GM23338 (cell line): Measurements from ENCODE around the gene DDIAS. TPM values are rescaled to one million over a fixed set of nuclear protein-coding genes. Genes with fewer than 3 reads are reported as not detected.

Experiments used
- ATAC-seq: fragments of 200-7000 bp; cut with Tn5 transposase; 3 replicates; pipeline ENCODE4 v1.9.1; 2020
- DNase-seq: peaks from one replicate; pipeline ENCODE4 v3.0.0-alpha.2; 2015; ENCODE audit warnings: low spot score
- H2AFZ ChIP-seq: fragments of 200-600 bp; sonication (generic); 2 replicates; pipeline ENCODE4 v1.8.0; 2016; ENCODE audit warnings: antibody characterized with exemption, mild to moderate bottlenecking, moderate library complexity
- H3F3A ChIP-seq: fragments of 200-600 bp; sonication (generic); replicated peaks from 2 replicates; pipeline ENCODE4 v1.8.0; 2017; ENCODE audit warnings: antibody characterized with exemption, mixed run types, low read depth
- H3K27ac ChIP-seq: fragments of 200-600 bp; sonication (generic); 2 replicates; pipeline ENCODE4 v1.6.1; 2016; ENCODE audit warnings: low read depth
- H3K27me3 ChIP-seq: fragments of 200-600 bp; sonication (generic); 2 replicates; pipeline ENCODE4 v1.8.0; 2016; ENCODE audit warnings: mild to moderate bottlenecking, mixed run types, moderate library complexity; ENCODE audit not compliant: insufficient read depth
- H3K36me3 ChIP-seq: fragments of 200-600 bp; sonication (generic); 2 replicates; pipeline ENCODE4 v1.8.0; 2016; ENCODE audit warnings: mild to moderate bottlenecking; ENCODE audit not compliant: insufficient read depth
- H3K4me1 ChIP-seq: fragments of 200-600 bp; sonication (generic); 2 replicates; pipeline ENCODE4 v1.8.0; 2016; ENCODE audit warnings: mild to moderate bottlenecking, moderate library complexity; ENCODE audit not compliant: insufficient read depth
- H3K4me2 ChIP-seq: fragments of 200-600 bp; sonication (generic); 2 replicates; pipeline ENCODE4 v1.7.1; 2017; ENCODE audit warnings: mixed run types
- H3K4me3 ChIP-seq: fragments of 200-600 bp; sonication (generic); 2 replicates; pipeline ENCODE4 v1.6.1; 2016; ENCODE audit warnings: mixed run types
- H3K79me2 ChIP-seq: fragments of 200-600 bp; sonication (generic); replicated peaks from 2 replicates; pipeline ENCODE4 v1.8.0; 2017; ENCODE audit warnings: mild to moderate bottlenecking; ENCODE audit not compliant: insufficient read depth
- H3K9me2 ChIP-seq: fragments of 200-600 bp; sonication (generic); 2 replicates; pipeline ENCODE4 v1.8.0; 2017; ENCODE audit not compliant: insufficient read depth
- H4K20me1 ChIP-seq: fragments of 200-600 bp; sonication (generic); replicated peaks from 2 replicates; pipeline ENCODE4 v1.8.0; 2017; ENCODE audit warnings: mild to moderate bottlenecking; ENCODE audit not compliant: insufficient read depth
- H3K27ac Mint-ChIP-seq: 2 replicates; pipeline ENCODE4 v1.8.0; 2020; ENCODE audit warnings: inconsistent platforms, mild to moderate bottlenecking, moderate library complexity, mixed read lengths
- H3K27me3 Mint-ChIP-seq: 3 replicates; pipeline ENCODE4 v1.8.0; 2022; ENCODE audit warnings: low read depth, mild to moderate bottlenecking, moderate library complexity, mixed read lengths, inconsistent platforms; ENCODE audit not compliant: insufficient read depth, poor library complexity
- H3K36me3 Mint-ChIP-seq: 3 replicates; pipeline ENCODE4 v1.8.0; 2021; ENCODE audit warnings: low read depth, mild to moderate bottlenecking, inconsistent platforms, moderate library complexity, mixed read lengths
- H3K4me1 Mint-ChIP-seq: 3 replicates; pipeline ENCODE4 v1.8.0; 2020; ENCODE audit warnings: mild to moderate bottlenecking, inconsistent platforms, mixed read lengths
- H3K4me3 Mint-ChIP-seq: 3 replicates; pipeline ENCODE4 v1.8.0; 2021; ENCODE audit warnings: moderate library complexity, mild to moderate bottlenecking, inconsistent platforms, mixed read lengths
- H3K9me3 Mint-ChIP-seq: 3 replicates; pipeline ENCODE4 v1.8.0; 2020; ENCODE audit warnings: moderate library complexity, mild to moderate bottlenecking, inconsistent platforms, mixed read lengths
- CREB1 ChIP-seq: fragments of 250-450 bp; sonication (Bioruptor Pico); IDR thresholded peaks from 2 replicates; pipeline ENCODE4 v1.5.0; 2020; ENCODE audit warnings: low read depth, mild to moderate bottlenecking, moderate library complexity
- EZH2 ChIP-seq: fragments of 200-600 bp; sonication (generic); IDR thresholded peaks from one replicate; pipeline ENCODE4 v1.8.0; 2017; ENCODE audit warnings: antibody characterized with exemption, mild to moderate bottlenecking, low read depth; ENCODE audit not compliant: unreplicated experiment
- EZH2phosphoT487 ChIP-seq: fragments of 200-600 bp; sonication (generic); IDR thresholded peaks from one replicate; pipeline ENCODE4 v1.8.1; 2018; ENCODE audit warnings: antibody characterized with exemption; ENCODE audit not compliant: unreplicated experiment
- JUNB ChIP-seq: IDR thresholded peaks from one replicate; pipeline ENCODE4 v1.6.1; 2016; ENCODE audit warnings: antibody characterized with exemption; ENCODE audit not compliant: unreplicated experiment
- NANOG ChIP-seq: IDR thresholded peaks from 2 replicates; pipeline ENCODE4 v1.6.1; 2016; ENCODE audit warnings: antibody characterized with exemption, borderline replicate concordance
- POLR2AphosphoS5 ChIP-seq: IDR thresholded peaks from 2 replicates; pipeline ENCODE4 v1.6.1; 2016; ENCODE audit warnings: antibody characterized with exemption, low read depth
- STAT1 ChIP-seq: IDR thresholded peaks from one replicate; pipeline ENCODE4 v1.6.1; 2016; ENCODE audit warnings: antibody characterized with exemption; ENCODE audit not compliant: unreplicated experiment
- ZNF114 ChIP-seq: fragments of 250-450 bp; sonication (Bioruptor Pico); IDR thresholded peaks from 2 replicates; pipeline ENCODE4 v1.5.0; 2020; ENCODE audit warnings: mild to moderate bottlenecking, moderate library complexity
- ZNF331 ChIP-seq: fragments of 250-450 bp; sonication (Bioruptor Pico); IDR thresholded peaks from 2 replicates; pipeline ENCODE4 v1.5.0; 2020; ENCODE audit warnings: low read depth, mild to moderate bottlenecking, moderate library complexity
- polyA plus RNA-seq: library from polyadenylated mRNA; unstranded; fragments of >200 nt; fragmentation: Nextera tagmentation; extraction: Ambion mirVana; gene quantifications from 2 replicates; pipeline ENCODE4 v1.2.1, GENCODE V29; 2016
- total RNA-seq: library from RNA; depleted of rRNA; stranded (reverse); fragments of >200 nt; shearing (Covaris generic); gene quantifications from 2 replicates; pipeline ENCODE4 v1.2.3, GENCODE V29; 2014
- TF ChIP-seq, protein P1 (sequence below): fragments of 250-450 bp; sonication (Bioruptor Pico); IDR thresholded peaks from 2 replicates; pipeline ENCODE4 v1.5.0; 2020; ENCODE audit warnings: mild to moderate bottlenecking, moderate library complexity
- TF ChIP-seq, protein P2 (sequence below): IDR thresholded peaks from one replicate; pipeline ENCODE4 v1.6.1; 2018; ENCODE audit warnings: antibody characterized with exemption; ENCODE audit not compliant: unreplicated experiment
- TF ChIP-seq, protein P3 (sequence below): IDR thresholded peaks from 2 replicates; pipeline ENCODE4 v1.6.1; 2016; ENCODE audit warnings: antibody characterized with exemption
- TF ChIP-seq, protein P4 (sequence below), 2 experiments: fragments of 200-600 bp in 1 of 2; sonication (generic) in 1 of 2; conservative IDR thresholded peaks; 2 replicates each; pipeline versions ENCODE4 v1.5.1 to v1.6.1; 2016 to 2017; ENCODE audit warnings: antibody characterized with exemption in 2 of 2, low read depth in 2 of 2, mild to moderate bottlenecking in 2 of 2, moderate library complexity in 1 of 2

The DDIAS gene
- total and polyA plus RNA-seq, 2 experiments from 2014 or later: 19.5 to 53.0 TPM

DNA sequence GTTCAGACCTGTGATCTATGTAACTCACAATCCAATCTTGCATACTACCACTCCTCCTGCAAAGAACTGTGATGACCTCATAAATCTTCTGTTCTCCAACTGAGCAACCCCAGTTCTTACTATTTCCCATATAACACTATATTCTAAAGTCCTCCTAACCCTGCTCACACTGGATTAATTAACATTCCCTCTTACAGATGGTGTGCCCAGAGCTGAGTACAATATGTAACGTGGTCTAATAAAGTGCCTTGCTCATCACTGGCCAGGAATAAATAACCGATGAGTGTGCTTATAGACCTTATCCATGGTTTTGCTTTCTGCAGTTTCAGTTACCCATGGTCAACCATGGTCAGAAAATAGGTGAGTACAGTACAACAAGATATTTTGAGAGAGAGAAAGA lies 29.9 kb upstream of the DDIAS start:
- no peak for DNase-seq
- Histone ChIP-seq H2AFZ (no peak overlapping the region), H3K4me1 (0 out of 2 replicates have a peak, but pooled peaks cover 12% of the 10 kb centered on the region), H3K4me3 (no peak overlapping the region), H3K79me2 (no peaks in the 10 kb centered on the region), H3K4me2 (no peak overlapping the region), H3F3A (no peaks in the 10 kb centered on the region), H3K36me3 (no peaks in the 10 kb centered on the region), H3K27ac (no peak overlapping the region), H3K9me2 (no peaks in the 10 kb centered on the region), H3K27me3 (no peaks in the 10 kb centered on the region), H4K20me1 (no peaks in the 10 kb centered on the region)
- no peak overlapping the region for H3K27ac Mint-ChIP-seq
- H3K4me1 Mint-ChIP-seq: peaks cover 16% of the 10 kb centered on the region
- peaks cover 2% of the 10 kb centered on the region for H3K27me3 Mint-ChIP-seq
- peaks cover 2% of the 10 kb centered on the region; the same call in 2 of the 3 replicates for H3K36me3 Mint-ChIP-seq
- no peak for ATAC-seq
- TF ChIP-seq EZH2 (no peak), JUNB (no peak), NANOG (no peak), CREB1 (CRISPR knock-in tag) (no peak), ZNF114 (CRISPR knock-in tag) (no peak), POLR2AphosphoS5 (no peak), ZNF331 (no peak), STAT1 (no peak), EZH2phosphoT487 (no peak)
- TF ChIP-seq, protein P1, sequence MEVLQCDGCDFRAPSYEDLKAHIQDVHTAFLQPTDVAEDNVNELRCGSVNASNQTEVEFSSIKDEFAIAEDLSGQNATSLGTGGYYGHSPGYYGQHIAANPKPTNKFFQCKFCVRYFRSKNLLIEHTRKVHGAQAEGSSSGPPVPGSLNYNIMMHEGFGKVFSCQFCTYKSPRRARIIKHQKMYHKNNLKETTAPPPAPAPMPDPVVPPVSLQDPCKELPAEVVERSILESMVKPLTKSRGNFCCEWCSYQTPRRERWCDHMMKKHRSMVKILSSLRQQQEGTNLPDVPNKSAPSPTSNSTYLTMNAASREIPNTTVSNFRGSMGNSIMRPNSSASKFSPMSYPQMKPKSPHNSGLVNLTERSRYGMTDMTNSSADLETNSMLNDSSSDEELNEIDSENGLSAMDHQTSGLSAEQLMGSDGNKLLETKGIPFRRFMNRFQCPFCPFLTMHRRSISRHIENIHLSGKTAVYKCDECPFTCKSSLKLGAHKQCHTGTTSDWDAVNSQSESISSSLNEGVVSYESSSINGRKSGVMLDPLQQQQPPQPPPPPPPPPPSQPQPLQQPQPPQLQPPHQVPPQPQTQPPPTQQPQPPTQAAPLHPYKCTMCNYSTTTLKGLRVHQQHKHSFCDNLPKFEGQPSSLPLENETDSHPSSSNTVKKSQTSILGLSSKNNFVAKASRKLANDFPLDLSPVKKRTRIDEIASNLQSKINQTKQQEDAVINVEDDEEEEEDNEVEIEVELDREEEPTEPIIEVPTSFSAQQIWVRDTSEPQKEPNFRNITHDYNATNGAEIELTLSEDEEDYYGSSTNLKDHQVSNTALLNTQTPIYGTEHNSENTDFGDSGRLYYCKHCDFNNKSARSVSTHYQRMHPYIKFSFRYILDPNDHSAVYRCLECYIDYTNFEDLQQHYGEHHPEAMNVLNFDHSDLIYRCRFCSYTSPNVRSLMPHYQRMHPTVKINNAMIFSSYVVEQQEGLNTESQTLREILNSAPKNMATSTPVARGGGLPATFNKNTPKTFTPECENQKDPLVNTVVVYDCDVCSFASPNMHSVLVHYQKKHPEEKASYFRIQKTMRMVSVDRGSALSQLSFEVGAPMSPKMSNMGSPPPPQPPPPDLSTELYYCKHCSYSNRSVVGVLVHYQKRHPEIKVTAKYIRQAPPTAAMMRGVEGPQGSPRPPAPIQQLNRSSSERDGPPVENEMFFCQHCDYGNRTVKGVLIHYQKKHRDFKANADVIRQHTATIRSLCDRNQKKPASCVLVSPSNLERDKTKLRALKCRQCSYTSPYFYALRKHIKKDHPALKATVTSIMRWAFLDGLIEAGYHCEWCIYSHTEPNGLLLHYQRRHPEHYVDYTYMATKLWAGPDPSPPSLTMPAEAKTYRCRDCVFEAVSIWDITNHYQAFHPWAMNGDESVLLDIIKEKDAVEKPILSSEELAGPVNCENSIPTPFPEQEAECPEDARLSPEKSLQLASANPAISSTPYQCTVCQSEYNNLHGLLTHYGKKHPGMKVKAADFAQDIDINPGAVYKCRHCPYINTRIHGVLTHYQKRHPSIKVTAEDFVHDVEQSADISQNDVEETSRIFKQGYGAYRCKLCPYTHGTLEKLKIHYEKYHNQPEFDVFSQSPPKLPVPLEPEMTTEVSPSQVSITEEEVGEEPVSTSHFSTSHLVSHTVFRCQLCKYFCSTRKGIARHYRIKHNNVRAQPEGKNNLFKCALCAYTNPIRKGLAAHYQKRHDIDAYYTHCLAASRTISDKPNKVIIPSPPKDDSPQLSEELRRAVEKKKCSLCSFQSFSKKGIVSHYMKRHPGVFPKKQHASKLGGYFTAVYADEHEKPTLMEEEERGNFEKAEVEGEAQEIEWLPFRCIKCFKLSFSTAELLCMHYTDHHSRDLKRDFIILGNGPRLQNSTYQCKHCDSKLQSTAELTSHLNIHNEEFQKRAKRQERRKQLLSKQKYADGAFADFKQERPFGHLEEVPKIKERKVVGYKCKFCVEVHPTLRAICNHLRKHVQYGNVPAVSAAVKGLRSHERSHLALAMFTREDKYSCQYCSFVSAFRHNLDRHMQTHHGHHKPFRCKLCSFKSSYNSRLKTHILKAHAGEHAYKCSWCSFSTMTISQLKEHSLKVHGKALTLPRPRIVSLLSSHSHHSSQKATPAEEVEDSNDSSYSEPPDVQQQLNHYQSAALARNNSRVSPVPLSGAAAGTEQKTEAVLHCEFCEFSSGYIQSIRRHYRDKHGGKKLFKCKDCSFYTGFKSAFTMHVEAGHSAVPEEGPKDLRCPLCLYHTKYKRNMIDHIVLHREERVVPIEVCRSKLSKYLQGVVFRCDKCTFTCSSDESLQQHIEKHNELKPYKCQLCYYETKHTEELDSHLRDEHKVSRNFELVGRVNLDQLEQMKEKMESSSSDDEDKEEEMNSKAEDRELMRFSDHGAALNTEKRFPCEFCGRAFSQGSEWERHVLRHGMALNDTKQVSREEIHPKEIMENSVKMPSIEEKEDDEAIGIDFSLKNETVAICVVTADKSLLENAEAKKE (CRISPR knock-in tag): no peak
- TF ChIP-seq, protein P2, sequence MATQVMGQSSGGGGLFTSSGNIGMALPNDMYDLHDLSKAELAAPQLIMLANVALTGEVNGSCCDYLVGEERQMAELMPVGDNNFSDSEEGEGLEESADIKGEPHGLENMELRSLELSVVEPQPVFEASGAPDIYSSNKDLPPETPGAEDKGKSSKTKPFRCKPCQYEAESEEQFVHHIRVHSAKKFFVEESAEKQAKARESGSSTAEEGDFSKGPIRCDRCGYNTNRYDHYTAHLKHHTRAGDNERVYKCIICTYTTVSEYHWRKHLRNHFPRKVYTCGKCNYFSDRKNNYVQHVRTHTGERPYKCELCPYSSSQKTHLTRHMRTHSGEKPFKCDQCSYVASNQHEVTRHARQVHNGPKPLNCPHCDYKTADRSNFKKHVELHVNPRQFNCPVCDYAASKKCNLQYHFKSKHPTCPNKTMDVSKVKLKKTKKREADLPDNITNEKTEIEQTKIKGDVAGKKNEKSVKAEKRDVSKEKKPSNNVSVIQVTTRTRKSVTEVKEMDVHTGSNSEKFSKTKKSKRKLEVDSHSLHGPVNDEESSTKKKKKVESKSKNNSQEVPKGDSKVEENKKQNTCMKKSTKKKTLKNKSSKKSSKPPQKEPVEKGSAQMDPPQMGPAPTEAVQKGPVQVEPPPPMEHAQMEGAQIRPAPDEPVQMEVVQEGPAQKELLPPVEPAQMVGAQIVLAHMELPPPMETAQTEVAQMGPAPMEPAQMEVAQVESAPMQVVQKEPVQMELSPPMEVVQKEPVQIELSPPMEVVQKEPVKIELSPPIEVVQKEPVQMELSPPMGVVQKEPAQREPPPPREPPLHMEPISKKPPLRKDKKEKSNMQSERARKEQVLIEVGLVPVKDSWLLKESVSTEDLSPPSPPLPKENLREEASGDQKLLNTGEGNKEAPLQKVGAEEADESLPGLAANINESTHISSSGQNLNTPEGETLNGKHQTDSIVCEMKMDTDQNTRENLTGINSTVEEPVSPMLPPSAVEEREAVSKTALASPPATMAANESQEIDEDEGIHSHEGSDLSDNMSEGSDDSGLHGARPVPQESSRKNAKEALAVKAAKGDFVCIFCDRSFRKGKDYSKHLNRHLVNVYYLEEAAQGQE: no peak
- TF ChIP-seq, protein P3, sequence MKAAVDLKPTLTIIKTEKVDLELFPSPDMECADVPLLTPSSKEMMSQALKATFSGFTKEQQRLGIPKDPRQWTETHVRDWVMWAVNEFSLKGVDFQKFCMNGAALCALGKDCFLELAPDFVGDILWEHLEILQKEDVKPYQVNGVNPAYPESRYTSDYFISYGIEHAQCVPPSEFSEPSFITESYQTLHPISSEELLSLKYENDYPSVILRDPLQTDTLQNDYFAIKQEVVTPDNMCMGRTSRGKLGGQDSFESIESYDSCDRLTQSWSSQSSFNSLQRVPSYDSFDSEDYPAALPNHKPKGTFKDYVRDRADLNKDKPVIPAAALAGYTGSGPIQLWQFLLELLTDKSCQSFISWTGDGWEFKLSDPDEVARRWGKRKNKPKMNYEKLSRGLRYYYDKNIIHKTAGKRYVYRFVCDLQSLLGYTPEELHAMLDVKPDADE: no peak
- TF ChIP-seq, protein P4, sequence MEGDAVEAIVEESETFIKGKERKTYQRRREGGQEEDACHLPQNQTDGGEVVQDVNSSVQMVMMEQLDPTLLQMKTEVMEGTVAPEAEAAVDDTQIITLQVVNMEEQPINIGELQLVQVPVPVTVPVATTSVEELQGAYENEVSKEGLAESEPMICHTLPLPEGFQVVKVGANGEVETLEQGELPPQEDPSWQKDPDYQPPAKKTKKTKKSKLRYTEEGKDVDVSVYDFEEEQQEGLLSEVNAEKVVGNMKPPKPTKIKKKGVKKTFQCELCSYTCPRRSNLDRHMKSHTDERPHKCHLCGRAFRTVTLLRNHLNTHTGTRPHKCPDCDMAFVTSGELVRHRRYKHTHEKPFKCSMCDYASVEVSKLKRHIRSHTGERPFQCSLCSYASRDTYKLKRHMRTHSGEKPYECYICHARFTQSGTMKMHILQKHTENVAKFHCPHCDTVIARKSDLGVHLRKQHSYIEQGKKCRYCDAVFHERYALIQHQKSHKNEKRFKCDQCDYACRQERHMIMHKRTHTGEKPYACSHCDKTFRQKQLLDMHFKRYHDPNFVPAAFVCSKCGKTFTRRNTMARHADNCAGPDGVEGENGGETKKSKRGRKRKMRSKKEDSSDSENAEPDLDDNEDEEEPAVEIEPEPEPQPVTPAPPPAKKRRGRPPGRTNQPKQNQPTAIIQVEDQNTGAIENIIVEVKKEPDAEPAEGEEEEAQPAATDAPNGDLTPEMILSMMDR (conservative IDR thresholded peaks at IDR 0.05; ENCODE audit: low read depth in 2 of 2): no peak
- H3K4me3 Mint-ChIP-seq: no peak overlapping the region
- peaks cover 3% of the 10 kb centered on the region; the same call in 2 of the 3 replicates for H3K9me3 Mint-ChIP-seq
